Uterus (tissue), 2 donors: ENCODE measurements around the gene GPR31.

Source experiments
- POLR2A ChIP-seq, 2 donors: fragments of 450-650 bp; IDR thresholded peaks; one replicate each; pipeline ENCODE4 v1.6.1; 2016; ENCODE audit warnings: antibody characterized with exemption in 2 of 2, mild to moderate bottlenecking in 1 of 2, moderate library complexity in 1 of 2
- TF ChIP-seq, protein P1 (sequence below), 4 experiments: fragments of 200-600 bp in 2 of 4; fragments of 450-650 bp in 2 of 4; sonication (generic) in 2 of 4; IDR thresholded peaks; one replicate each; pipeline ENCODE4 v1.5.1; 2016 to 2019; ENCODE audit warnings: antibody characterized with exemption in 4 of 4, mild to moderate bottlenecking in 2 of 4, moderate library complexity in 1 of 4

DNA sequence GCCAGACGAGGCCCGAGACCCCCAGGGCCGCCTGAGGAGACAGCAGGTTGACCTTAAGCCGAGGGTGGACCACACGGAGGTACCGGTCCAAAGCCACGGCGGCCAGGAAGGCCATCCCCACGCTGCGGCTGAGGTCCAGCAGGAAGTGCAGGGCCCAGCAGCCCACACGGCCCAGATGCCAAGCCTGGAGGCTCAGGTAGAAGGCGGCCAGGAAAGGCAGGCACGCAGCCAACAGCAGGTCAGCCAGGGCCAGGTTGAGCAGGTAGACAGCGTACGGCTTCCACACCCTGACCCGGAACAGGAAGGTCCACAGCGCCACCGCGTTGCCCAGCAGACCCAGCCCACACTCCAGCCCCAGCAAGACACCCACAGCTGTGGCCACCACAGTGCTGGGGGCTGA is 366 bp downstream of the GPR31 start:
- TF ChIP-seq, protein P1, sequence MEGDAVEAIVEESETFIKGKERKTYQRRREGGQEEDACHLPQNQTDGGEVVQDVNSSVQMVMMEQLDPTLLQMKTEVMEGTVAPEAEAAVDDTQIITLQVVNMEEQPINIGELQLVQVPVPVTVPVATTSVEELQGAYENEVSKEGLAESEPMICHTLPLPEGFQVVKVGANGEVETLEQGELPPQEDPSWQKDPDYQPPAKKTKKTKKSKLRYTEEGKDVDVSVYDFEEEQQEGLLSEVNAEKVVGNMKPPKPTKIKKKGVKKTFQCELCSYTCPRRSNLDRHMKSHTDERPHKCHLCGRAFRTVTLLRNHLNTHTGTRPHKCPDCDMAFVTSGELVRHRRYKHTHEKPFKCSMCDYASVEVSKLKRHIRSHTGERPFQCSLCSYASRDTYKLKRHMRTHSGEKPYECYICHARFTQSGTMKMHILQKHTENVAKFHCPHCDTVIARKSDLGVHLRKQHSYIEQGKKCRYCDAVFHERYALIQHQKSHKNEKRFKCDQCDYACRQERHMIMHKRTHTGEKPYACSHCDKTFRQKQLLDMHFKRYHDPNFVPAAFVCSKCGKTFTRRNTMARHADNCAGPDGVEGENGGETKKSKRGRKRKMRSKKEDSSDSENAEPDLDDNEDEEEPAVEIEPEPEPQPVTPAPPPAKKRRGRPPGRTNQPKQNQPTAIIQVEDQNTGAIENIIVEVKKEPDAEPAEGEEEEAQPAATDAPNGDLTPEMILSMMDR (IDR thresholded peaks at IDR 0.05) = no peak
- TF ChIP-seq POLR2A (IDR thresholded peaks at IDR 0.05) = no peak
